Activated naive CD4-positive, alpha-beta T cell treated with anti-CD3 and anti-CD28 coated beads, Interleukin-2, amount 10 ng/mL, durations not matched to agents 7 days and 5 days (primary cell): ENCODE measurements around the gene SPPL2B.
A peak's percentile ranks its signal among the peaks of the same experiment; 100 is the strongest.

ENCODE experiments used
- CTCF ChIA-PET: fragments of 350-600 bp; sonication (Branson Sonifier 250); formaldehyde crosslinking; loops from one replicate; lab custom pipeline; 2021; ENCODE audit warnings: antibody characterized with exemption; lab: Charles Lee
- DNase-seq: peaks from one replicate; pipeline ENCODE4 v3.0.0-alpha.2; 2020
- H3K27ac Mint-ChIP-seq: one replicate; pipeline ENCODE4 v1.8.0; 2021; ENCODE audit warnings: mild to moderate bottlenecking, moderate library complexity, mixed read lengths
- H3K27me3 Mint-ChIP-seq: one replicate; pipeline ENCODE4 v1.8.0; 2021; ENCODE audit warnings: mild to moderate bottlenecking, mixed read lengths
- H3K36me3 Mint-ChIP-seq: one replicate; pipeline ENCODE4 v1.8.0; 2021; ENCODE audit warnings: mixed read lengths
- H3K4me1 Mint-ChIP-seq: one replicate; pipeline ENCODE4 v1.8.0; 2021; ENCODE audit warnings: mixed read lengths
- H3K4me3 Mint-ChIP-seq: one replicate; pipeline ENCODE4 v1.8.0; 2021; ENCODE audit warnings: mild to moderate bottlenecking, moderate library complexity, mixed read lengths
- H3K9me3 Mint-ChIP-seq: one replicate; pipeline ENCODE4 v1.8.0; 2021; ENCODE audit warnings: mixed read lengths

Gene SPPL2B

GRCh38 chr19:2289714-2290435 is 38.6 kb upstream of the SPPL2B start:
- CTCF ChIA-PET = interaction anchor here (1.4 to 1.8 kb wide), 3 partner anchors 28 to 103 kb away, joined by 3 to 4 read pairs (median 4); partner anchors contain the start of gene PLEKHJ1
- H3K27ac Mint-ChIP-seq = peak overlapping the region; percentile 99
- H3K36me3 Mint-ChIP-seq = peaks cover 20% of the 10 kb centered on the region
- peaks cover 40% of the 10 kb centered on the region for H3K27me3 Mint-ChIP-seq
- H3K4me1 Mint-ChIP-seq = peaks cover 40% of the 10 kb centered on the region
- H3K9me3 Mint-ChIP-seq = no peaks in the 10 kb centered on the region
- H3K4me3 Mint-ChIP-seq = peak overlapping the region; percentile 92
- DNase-seq = peak; percentile 86

- Mint-ChIP-seq H3K9me3 (no peaks in the 10 kb centered on the region), H3K4me3 (peak overlapping the region; percentile 80), H3K27me3 (peaks cover 36% of the 10 kb centered on the region), H3K27ac (peak overlapping the region; percentile 91), H3K4me1 (peaks cover 42% of the 10 kb centered on the region), H3K36me3 (peaks cover 27% of the 10 kb centered on the region)
- CTCF ChIA-PET = interaction anchor here (1.0 kb wide), 1 partner anchor 102 kb away, joined by 4 read pairs; no protein-coding TSS in a partner anchor
- DNase-seq = peak; percentile 53
These were observed 37.9 kb upstream of the SPPL2B start for GRCh38 chr19:2290441-2291184.

GRCh38 chr19:2291185-2291751 is 37.2 kb upstream of the SPPL2B start:
- Mint-ChIP-seq H3K4me3 (peak overlapping the region; percentile 80), H3K36me3 (peaks cover 28% of the 10 kb centered on the region), H3K4me1 (peaks cover 42% of the 10 kb centered on the region), H3K9me3 (no peaks in the 10 kb centered on the region), H3K27me3 (peaks cover 32% of the 10 kb centered on the region), H3K27ac (peak overlapping the region; percentile 91)
- CTCF ChIA-PET = interaction anchor here (1.0 kb wide), 1 partner anchor 101 kb away, joined by 4 read pairs; no protein-coding TSS in a partner anchor
- DNase-seq = no peak

- H3K27me3 Mint-ChIP-seq = peaks cover 7% of the 10 kb centered on the region
- no peaks in the 10 kb centered on the region for H3K9me3 Mint-ChIP-seq
- CTCF ChIA-PET = interaction anchor here (1.3 kb wide), 1 partner anchor 95 kb away, joined by 3 read pairs; no protein-coding TSS in a partner anchor
- no peak overlapping the region for H3K4me3 Mint-ChIP-seq
- DNase-seq = no peak
- no peak overlapping the region for H3K27ac Mint-ChIP-seq
- peaks cover 27% of the 10 kb centered on the region for H3K36me3 Mint-ChIP-seq
- peaks cover 25% of the 10 kb centered on the region for H3K4me1 Mint-ChIP-seq
These were observed 33.7 kb upstream of the SPPL2B start for GRCh38 chr19:2294687-2295335.

GRCh38 chr19:2296141-2296540 is 32.3 kb upstream of the SPPL2B start:
- Mint-ChIP-seq H3K9me3 (no peaks in the 10 kb centered on the region), H3K36me3 (peaks cover 21% of the 10 kb centered on the region), H3K4me3 (no peak overlapping the region), H3K27ac (no peak overlapping the region), H3K4me1 (peaks cover 17% of the 10 kb centered on the region), H3K27me3 (peaks cover 10% of the 10 kb centered on the region)
- no peak for DNase-seq
- CTCF ChIA-PET = no interaction called here

- Mint-ChIP-seq H3K27ac (no peak overlapping the region), H3K36me3 (peaks cover 2% of the 10 kb centered on the region), H3K27me3 (peaks cover 53% of the 10 kb centered on the region), H3K4me1 (peaks cover 4% of the 10 kb centered on the region), H3K4me3 (no peak overlapping the region), H3K9me3 (no peaks in the 10 kb centered on the region)
- no peak for DNase-seq
- CTCF ChIA-PET = no interaction called here
These were observed 28.0 kb upstream of the SPPL2B start for GRCh38 chr19:2300533-2300932.

GRCh38 chr19:2302319-2303210 is 25.9 kb upstream of the SPPL2B start:
- Mint-ChIP-seq H3K27ac (no peak overlapping the region), H3K4me1 (peaks cover 4% of the 10 kb centered on the region), H3K9me3 (no peaks in the 10 kb centered on the region), H3K27me3 (peaks cover 74% of the 10 kb centered on the region), H3K4me3 (no peak overlapping the region), H3K36me3 (no peaks in the 10 kb centered on the region)
- DNase-seq = no peak
- CTCF ChIA-PET = interaction anchor here (1.4 kb wide), 1 partner anchor 44 kb away, joined by 3 read pairs; no protein-coding TSS in a partner anchor

- no peak for DNase-seq
- Mint-ChIP-seq H3K27me3 (peaks cover 80% of the 10 kb centered on the region), H3K9me3 (no peaks in the 10 kb centered on the region), H3K36me3 (no peaks in the 10 kb centered on the region), H3K4me3 (no peak overlapping the region), H3K27ac (no peak overlapping the region), H3K4me1 (peaks cover 4% of the 10 kb centered on the region)
- CTCF ChIA-PET = interaction anchor here (1.4 kb wide), 1 partner anchor 45 kb away, joined by 3 read pairs; no protein-coding TSS in a partner anchor
These were observed 25.2 kb upstream of the SPPL2B start for GRCh38 chr19:2303211-2303798.

GRCh38 chr19:2305452-2306280 is 22.8 kb upstream of the SPPL2B start:
- H3K4me1 Mint-ChIP-seq = peaks cover 7% of the 10 kb centered on the region
- H3K27ac Mint-ChIP-seq = no peak overlapping the region
- H3K4me3 Mint-ChIP-seq = no peak overlapping the region
- peaks cover 97% of the 10 kb centered on the region for H3K27me3 Mint-ChIP-seq
- no peaks in the 10 kb centered on the region for H3K9me3 Mint-ChIP-seq
- CTCF ChIA-PET = no interaction called here
- H3K36me3 Mint-ChIP-seq = no peaks in the 10 kb centered on the region
- no peak for DNase-seq

GRCh38 chr19:2306281-2306806 is 22.1 kb upstream of the SPPL2B start:
- H3K4me1 Mint-ChIP-seq = peaks cover 7% of the 10 kb centered on the region
- CTCF ChIA-PET = no interaction called here
- H3K27ac Mint-ChIP-seq = peak overlapping the region; percentile 64
- DNase-seq = no peak
- H3K4me3 Mint-ChIP-seq = no peak overlapping the region
- no peaks in the 10 kb centered on the region for H3K9me3 Mint-ChIP-seq
- peaks cover 95% of the 10 kb centered on the region for H3K27me3 Mint-ChIP-seq
- H3K36me3 Mint-ChIP-seq = no peaks in the 10 kb centered on the region

- CTCF ChIA-PET = no interaction called here
- no peaks in the 10 kb centered on the region for H3K9me3 Mint-ChIP-seq
These were observed 21.5 kb upstream of the SPPL2B start for GRCh38 chr19:2306971-2307370.

GRCh38 chr19:2307518-2308012 is 20.9 kb upstream of the SPPL2B start:
- CTCF ChIA-PET = no interaction called here
- no peak overlapping the region for H3K27ac Mint-ChIP-seq

More at GRCh38 chr19:2306971-2307370, 21.5 kb upstream of the SPPL2B start:
- Mint-ChIP-seq H3K36me3 (no peaks in the 10 kb centered on the region), H3K27ac (no peak overlapping the region), H3K4me3 (no peak overlapping the region), H3K27me3 (peaks cover 97% of the 10 kb centered on the region), H3K4me1 (peaks cover 7% of the 10 kb centered on the region)
- no peak for DNase-seq

More at GRCh38 chr19:2307518-2308012, 20.9 kb upstream of the SPPL2B start:
- H3K4me1 Mint-ChIP-seq = peaks cover 7% of the 10 kb centered on the region
- H3K36me3 Mint-ChIP-seq = no peaks in the 10 kb centered on the region
- no peak overlapping the region for H3K4me3 Mint-ChIP-seq
- no peak for DNase-seq
- peaks cover 97% of the 10 kb centered on the region for H3K27me3 Mint-ChIP-seq
- no peaks in the 10 kb centered on the region for H3K9me3 Mint-ChIP-seq
